Subcutaneous abdominal adipose tissue (tissue), 5 donors: ENCODE results near the gene LRRK2.

Experiments
- H3K27ac ChIP-seq: one replicate; pipeline ENCODE4 v1.7.0; 2013; ENCODE audit warnings: low read depth, mild to moderate bottlenecking, inconsistent platforms, low read length, moderate library complexity
- H3K27me3 ChIP-seq, 5 donors: one replicate each; pipeline ENCODE4 v1.7.0; 2013; ENCODE audit warnings: low read length in 5 of 5, inconsistent platforms in 1 of 5; ENCODE audit not compliant: control insufficient read depth in 5 of 5, insufficient read depth in 4 of 5
- H3K36me3 ChIP-seq, 5 donors: one replicate each; pipeline ENCODE4 v1.7.0; 2013; ENCODE audit warnings: low read length in 5 of 5; ENCODE audit not compliant: control insufficient read depth in 5 of 5, insufficient read depth in 5 of 5
- H3K4me1 ChIP-seq, 5 donors: one replicate each; pipeline ENCODE4 v1.7.0; 2013; ENCODE audit warnings: low read length in 5 of 5, mild to moderate bottlenecking in 3 of 5, moderate library complexity in 1 of 5; ENCODE audit not compliant: control insufficient read depth in 5 of 5, insufficient read depth in 5 of 5
- H3K4me3 ChIP-seq, 5 donors: one replicate each; pipeline ENCODE4 v1.7.0; 2013; ENCODE audit warnings: low read length in 5 of 5, low read depth in 1 of 5
- H3K9ac ChIP-seq, 5 donors: one replicate each; pipeline ENCODE4 v1.7.0; 2013; ENCODE audit warnings: low read length in 5 of 5, mild to moderate bottlenecking in 4 of 5, moderate library complexity in 3 of 5
- H3K9me3 ChIP-seq, 5 donors: one replicate each; pipeline ENCODE4 v1.7.0; 2013; ENCODE audit warnings: low read length in 5 of 5; ENCODE audit not compliant: control insufficient read depth in 5 of 5
- donor health status: healthy.
- donor health status: healthy.
- donor health status: healthy.
- donor health status: healthy.
- donor health status: healthy.

LRRK2 gene

DNA sequence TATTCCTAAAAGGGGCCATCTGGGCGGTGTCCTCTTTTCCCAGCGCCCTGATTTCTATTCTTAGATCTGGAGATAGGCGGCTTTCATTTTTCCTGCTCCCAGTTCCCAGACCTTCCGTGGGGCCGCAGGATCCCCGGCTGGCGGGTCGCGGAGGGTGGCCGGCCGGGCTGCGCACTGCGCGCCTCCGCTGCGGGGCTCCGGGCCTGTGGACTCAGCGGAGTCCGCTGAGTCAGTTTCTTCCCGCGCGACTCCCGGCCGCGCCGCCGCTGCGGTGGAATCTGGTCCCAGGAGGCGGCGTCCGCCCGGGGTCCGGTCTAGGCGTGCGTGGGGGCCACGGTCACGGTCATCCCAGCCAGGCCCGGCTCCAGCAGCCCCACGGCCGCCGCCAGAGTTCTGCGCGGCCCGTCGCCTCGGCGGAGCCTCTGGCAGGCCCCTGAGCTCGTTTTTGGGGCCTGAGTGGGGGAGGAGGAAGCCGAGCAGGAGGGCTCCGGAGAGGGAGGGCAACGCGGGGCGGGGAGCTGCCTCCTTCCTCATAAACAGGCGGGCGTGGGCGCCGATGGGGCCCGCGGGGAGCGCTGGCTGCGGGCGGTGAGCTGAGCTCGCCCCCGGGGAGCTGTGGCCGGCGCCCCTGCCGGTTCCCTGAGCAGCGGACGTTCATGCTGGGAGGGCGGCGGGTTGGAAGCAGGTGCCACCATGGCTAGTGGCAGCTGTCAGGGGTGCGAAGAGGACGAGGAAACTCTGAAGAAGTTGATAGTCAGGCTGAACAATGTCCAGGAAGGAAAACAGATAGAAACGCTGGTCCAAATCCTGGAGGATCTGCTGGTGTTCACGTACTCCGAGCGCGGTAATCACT, at the start of gene LRRK2:
Gene LRRK2 (plus strand): TSS at position 559 of the 853 bp plus-strand sequence. CDS start 135 bp downstream, at position 694.
- peaks cover 0 to 38% (median 25%) of the 10 kb centered on the region in 5 donors for H3K4me1 ChIP-seq
- H3K36me3 ChIP-seq: no peaks in the 10 kb centered on the region
- no peaks in the 10 kb centered on the region for H3K9me3 ChIP-seq
- peak within 1 kb of the TSS; percentile 83 to 95 (median 91) for H3K9ac ChIP-seq
- H3K4me3 ChIP-seq: peak within 1 kb of the TSS; percentile 77 to 95 (median 88)
- H3K27me3 ChIP-seq: no peaks in the 10 kb centered on the region
- peak within 1 kb of the TSS; percentile 86 for H3K27ac ChIP-seq

DNA sequence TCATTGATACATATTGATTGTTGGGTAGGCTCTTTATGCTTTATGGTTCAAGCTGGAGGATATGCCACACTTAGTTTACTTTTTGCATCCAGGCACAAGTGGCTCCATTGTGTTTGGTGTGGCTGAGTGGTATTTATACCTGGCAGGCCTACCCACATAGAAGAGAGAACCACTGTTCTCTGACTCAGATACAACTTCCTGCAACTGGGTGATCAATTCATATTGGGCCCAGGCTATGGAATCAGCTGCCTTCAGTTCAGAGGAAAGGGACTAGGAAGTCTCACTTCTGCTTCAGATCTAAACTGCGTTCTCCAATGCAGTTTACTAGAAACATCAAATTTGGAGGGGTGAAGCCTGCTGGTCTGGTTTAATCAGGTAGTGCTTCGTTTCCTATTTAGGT, 49.8 kb upstream of the LRRK2 start:
- H3K9me3 ChIP-seq: peaks cover 0 to 2% (median 0%) of the 10 kb centered on the region in 5 donors
- H3K27me3 ChIP-seq: no peaks in the 10 kb centered on the region
- no peak overlapping the region for H3K4me3 ChIP-seq
- H3K4me1 ChIP-seq: no peaks in the 10 kb centered on the region
- H3K36me3 ChIP-seq: no peaks in the 10 kb centered on the region
- no peak overlapping the region for H3K27ac ChIP-seq
- H3K9ac ChIP-seq: no peak overlapping the region

DNA sequence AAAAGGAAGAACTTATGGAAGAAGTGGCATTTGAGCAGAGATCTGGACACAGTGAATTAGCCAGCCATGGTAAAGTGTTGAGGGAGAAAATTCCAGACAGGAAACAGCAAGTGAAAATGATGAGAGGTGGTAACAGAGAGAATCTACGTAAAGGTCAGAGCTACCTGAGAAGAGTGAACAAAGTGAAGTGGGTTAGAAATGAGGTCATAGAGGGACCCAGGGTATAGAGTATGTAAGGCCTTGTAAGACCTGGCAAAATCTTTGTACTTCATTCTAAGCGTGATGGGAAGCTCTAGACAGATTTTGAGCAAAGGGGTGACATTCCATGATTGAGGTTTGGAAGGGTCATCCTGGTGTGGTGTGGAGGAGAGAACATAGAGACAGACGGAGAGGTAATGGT, 49.3 kb upstream of the LRRK2 start:
- H3K36me3 ChIP-seq: no peaks in the 10 kb centered on the region
- no peak overlapping the region for H3K4me3 ChIP-seq
- no peaks in the 10 kb centered on the region for H3K27me3 ChIP-seq
- no peaks in the 10 kb centered on the region for H3K4me1 ChIP-seq
- peaks cover 0 to 5% (median 1%) of the 10 kb centered on the region in 5 donors for H3K9me3 ChIP-seq
- no peak overlapping the region for H3K27ac ChIP-seq
- no peak overlapping the region for H3K9ac ChIP-seq

DNA sequence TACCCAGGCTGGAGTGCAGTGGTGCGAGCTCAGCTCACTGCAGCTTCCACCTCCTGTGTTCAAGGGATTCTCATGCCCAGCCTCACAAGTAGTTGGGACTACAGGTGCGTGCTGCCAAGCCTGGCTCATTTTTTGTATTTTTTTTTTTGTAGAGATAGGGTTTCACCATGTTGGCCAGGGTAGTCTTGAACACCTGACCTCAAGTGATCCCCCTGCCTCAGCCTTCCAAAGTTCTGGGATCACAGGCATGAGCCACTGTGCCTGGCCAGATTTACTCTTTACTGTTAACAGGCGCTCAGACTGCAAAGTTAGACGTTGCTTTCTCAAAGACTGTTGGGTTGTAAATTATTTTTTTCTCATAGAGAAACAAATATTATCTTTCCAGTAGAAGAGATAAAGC, 46.1 kb upstream of the LRRK2 start:
- no peaks in the 10 kb centered on the region for H3K27me3 ChIP-seq
- peaks cover 0 to 5% (median 5%) of the 10 kb centered on the region in 5 donors for H3K9me3 ChIP-seq
- no peaks in the 10 kb centered on the region for H3K4me1 ChIP-seq
- no peak overlapping the region for H3K27ac ChIP-seq
- no peak overlapping the region for H3K4me3 ChIP-seq
- H3K36me3 ChIP-seq: no peaks in the 10 kb centered on the region
- H3K9ac ChIP-seq: no peak overlapping the region

DNA sequence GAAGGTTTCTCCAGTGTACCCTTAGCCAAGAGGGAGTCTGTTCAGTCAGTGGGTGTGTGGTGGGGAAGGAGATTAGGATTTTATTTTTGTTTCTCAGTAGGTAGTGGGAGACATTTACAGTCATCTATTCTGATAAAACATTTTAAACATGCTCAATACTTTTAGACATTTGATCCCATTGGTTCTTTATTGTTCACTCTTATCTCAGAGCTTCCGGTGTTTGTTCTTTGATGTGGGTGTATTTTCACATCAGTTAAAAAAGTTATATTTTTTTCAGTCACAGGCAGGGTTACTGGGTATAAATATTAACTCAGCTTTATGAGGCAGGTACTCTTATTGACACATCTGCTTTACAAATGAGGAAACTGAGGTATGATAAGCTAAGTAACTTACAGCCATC, 43.3 kb upstream of the LRRK2 start:
- no peaks in the 10 kb centered on the region for H3K4me1 ChIP-seq
- peaks cover 0 to 5% (median 5%) of the 10 kb centered on the region in 5 donors for H3K9me3 ChIP-seq
- H3K4me3 ChIP-seq: no peak overlapping the region
- no peaks in the 10 kb centered on the region for H3K36me3 ChIP-seq
- no peak overlapping the region for H3K27ac ChIP-seq
- no peak overlapping the region for H3K9ac ChIP-seq
- no peaks in the 10 kb centered on the region for H3K27me3 ChIP-seq

DNA sequence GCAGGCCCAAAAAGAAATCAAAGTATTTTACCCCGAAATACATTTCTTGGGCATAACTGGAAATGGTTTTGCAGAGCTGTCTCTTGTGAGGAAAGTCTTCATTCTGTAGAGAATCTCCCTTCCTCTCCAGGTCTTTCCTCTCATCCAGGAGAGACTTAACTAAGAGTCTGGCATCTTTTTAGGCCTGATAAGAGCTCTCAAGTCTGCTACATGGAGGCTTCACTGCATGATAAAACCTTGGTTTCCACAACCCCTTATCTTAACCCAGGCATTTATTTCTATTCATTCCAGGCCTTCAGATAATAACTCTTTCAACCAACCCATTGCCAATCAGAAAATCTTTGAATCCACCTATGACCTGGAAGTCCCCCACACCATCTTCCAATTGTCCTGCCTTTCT, 41.1 kb upstream of the LRRK2 start:
- Histone ChIP-seq H3K36me3 (no peaks in the 10 kb centered on the region), H3K4me1 (no peaks in the 10 kb centered on the region), H3K9me3 (peaks cover 0 to 10% (median 5%) of the 10 kb centered on the region in 5 donors), H3K9ac (no peak overlapping the region), H3K27ac (no peak overlapping the region), H3K4me3 (no peak overlapping the region), H3K27me3 (no peaks in the 10 kb centered on the region)

DNA sequence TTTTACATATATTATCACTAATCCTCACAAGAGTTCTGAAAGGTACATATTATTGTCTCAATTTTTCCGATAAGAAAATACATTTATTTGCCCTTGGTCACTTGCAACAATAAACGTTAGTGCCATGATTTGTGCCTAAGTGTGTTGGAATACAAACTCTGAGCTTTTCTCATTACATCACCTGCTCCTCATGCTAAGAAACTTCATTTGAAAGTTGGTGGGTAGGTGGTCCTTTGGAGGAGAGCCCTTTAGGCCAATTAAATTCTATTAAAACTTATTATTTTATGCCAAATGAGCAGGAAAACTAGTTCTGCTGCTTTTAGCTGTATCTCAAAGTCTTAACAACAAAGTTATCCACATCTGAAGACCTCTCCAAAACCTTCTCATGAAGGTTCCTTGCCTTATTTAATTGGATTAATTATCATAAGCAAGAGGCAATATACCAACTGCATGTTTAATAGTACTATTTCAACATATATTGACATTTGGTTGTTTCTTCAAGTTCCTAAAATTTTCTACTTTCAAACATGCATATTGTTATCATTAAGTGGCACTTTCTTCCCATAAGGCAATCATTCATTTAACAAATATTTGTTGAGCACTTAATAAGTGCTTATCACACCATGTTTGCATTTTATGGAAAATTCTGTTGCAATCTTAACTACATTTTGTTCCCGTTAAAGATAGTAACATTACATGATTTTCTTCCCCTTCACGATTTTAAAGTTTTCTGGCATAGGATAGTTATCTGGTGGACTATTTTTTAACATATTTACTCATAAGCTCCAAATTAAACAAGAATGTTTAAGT, 40.1 kb upstream of the LRRK2 start:
- H3K9ac ChIP-seq: no peak overlapping the region
- no peak overlapping the region for H3K27ac ChIP-seq
- no peaks in the 10 kb centered on the region for H3K4me1 ChIP-seq
- H3K27me3 ChIP-seq: no peaks in the 10 kb centered on the region
- no peaks in the 10 kb centered on the region for H3K36me3 ChIP-seq
- no peak overlapping the region for H3K4me3 ChIP-seq
- H3K9me3 ChIP-seq: peaks cover 0 to 13% (median 5%) of the 10 kb centered on the region in 5 donors

DNA sequence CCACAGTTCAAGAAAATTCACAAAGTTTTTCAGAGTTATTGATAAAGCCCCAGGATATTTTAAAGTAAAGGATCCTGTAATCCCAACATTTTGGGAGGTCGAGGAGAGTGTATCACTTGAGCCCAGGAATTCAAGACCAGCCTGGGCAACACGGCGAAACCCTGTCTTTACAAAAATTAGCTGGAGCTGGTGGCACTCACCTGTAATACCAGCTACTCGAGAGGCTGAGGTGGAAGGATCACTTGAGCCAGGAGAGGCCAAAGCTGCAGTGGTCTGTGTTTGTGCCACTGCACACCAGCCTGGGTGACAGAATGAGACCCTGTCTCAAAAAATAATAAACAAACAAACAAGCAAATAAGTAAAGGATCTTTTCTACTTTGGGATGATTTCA, 39.5 kb upstream of the LRRK2 start:
- H3K4me1 ChIP-seq: no peaks in the 10 kb centered on the region
- H3K9me3 ChIP-seq: peaks cover 0 to 13% (median 5%) of the 10 kb centered on the region in 5 donors
- no peak overlapping the region for H3K4me3 ChIP-seq
- no peaks in the 10 kb centered on the region for H3K36me3 ChIP-seq
- H3K27me3 ChIP-seq: no peaks in the 10 kb centered on the region
- H3K9ac ChIP-seq: no peak overlapping the region
- no peak overlapping the region for H3K27ac ChIP-seq

DNA sequence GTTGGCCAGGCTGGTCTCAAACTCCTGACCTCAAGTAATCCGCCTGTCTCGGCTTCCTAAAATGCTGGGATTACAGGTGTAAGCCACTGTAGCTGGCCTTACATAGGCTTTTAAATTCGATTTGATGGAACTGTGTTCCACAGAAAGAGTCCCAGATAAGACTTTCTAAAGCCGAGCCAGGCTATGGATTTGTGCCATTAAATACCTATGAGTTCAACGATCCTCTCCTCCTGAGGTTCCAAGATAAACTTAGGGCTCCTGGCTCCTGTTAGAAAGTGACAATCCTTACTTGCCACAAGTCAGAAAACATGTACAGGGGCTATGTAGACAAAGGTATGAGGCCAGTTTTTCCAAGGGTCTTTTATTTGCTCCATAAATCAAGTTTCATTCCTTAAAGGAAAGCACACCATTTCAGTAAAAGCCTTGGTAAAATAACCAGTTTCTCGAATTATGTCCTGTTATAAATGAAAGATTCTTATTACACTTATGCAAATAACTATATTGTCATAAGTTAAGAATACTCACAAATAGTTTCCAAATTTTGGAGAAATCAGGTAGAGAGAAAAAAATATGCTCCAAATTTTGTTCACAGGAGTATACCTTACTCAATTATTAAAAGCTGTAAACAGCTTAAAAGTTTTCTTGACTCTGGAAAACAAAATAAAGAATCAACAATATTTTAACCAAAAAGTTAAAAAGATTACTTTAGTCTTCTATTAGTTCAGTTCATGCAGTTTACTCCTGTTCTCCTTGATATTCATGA, 36.1 kb upstream of the LRRK2 start:
- no peak overlapping the region for H3K9ac ChIP-seq
- peaks cover 0 to 8% (median 2%) of the 10 kb centered on the region in 5 donors for H3K9me3 ChIP-seq
- H3K4me1 ChIP-seq: no peaks in the 10 kb centered on the region
- H3K27ac ChIP-seq: no peak overlapping the region
- H3K4me3 ChIP-seq: no peak overlapping the region
- H3K27me3 ChIP-seq: no peaks in the 10 kb centered on the region
- no peaks in the 10 kb centered on the region for H3K36me3 ChIP-seq
